NCI-H1436 treated with DMSO at 0.1 percent for 48 hours (cell line): Measurements from ENCODE around the gene ECM1.

Source experiments
- DNase-seq: peaks from one replicate; lab custom pipeline; 2025; lab: John Stamatoyannopoulos, UW

Gene ECM1

GRCh38 chr1:150512846-150513245 is 4.9 kb downstream of the ECM1 start:
- DNase-seq: no peak

- no peak for DNase-seq
These were observed 5.5 kb downstream of the ECM1 start for GRCh38 chr1:150513351-150513791.

GRCh38 chr1:150514260-150514659 is 6.4 kb downstream of the ECM1 start:
- no peak for DNase-seq

GRCh38 chr1:150514913-150515327 is 7.0 kb downstream of the ECM1 start:
- DNase-seq: no peak

- peak; percentile 76 for DNase-seq
These were observed 7.6 kb downstream of the ECM1 start, which contains the start of gene FALEC for GRCh38 chr1:150515328-150516049. Gene FALEC, plus strand, starts transcription at chr1:150515752.

GRCh38 chr1:150516050-150516591 is 8.2 kb downstream of the ECM1 start:
- DNase-seq: no peak

- DNase-seq: no peak
These were observed 8.7 kb downstream of the ECM1 start for GRCh38 chr1:150516616-150517015.

- DNase-seq: no peak
These were observed 13.5 kb downstream of the ECM1 start for GRCh38 chr1:150521196-150521968.

GRCh38 chr1:150525348-150525747 is 17.4 kb downstream of the ECM1 start:
- no peak for DNase-seq

- no peak for DNase-seq
These were observed 20.3 kb downstream of the ECM1 start for GRCh38 chr1:150528196-150528595.

GRCh38 chr1:150529017-150529416 is 21.1 kb downstream of the ECM1 start:
- no peak for DNase-seq

- no peak for DNase-seq
These were observed 22.7 kb downstream of the ECM1 start for GRCh38 chr1:150530491-150531159.

- no peak for DNase-seq
These were observed 25.0 kb downstream of the ECM1 start for GRCh38 chr1:150532860-150533259.

- DNase-seq: no peak
These were observed 26.1 kb downstream of the ECM1 start for GRCh38 chr1:150534002-150534401.

- DNase-seq: no peak
These were observed 27.8 kb downstream of the ECM1 start for GRCh38 chr1:150535511-150536287.

GRCh38 chr1:150536836-150537731 is 29.2 kb downstream of the ECM1 start:
- DNase-seq: no peak

- no peak for DNase-seq
These were observed 30.1 kb downstream of the ECM1 start for GRCh38 chr1:150537732-150538684.

GRCh38 chr1:150543500-150544143 is 35.7 kb downstream of the ECM1 start:
- no peak for DNase-seq

GRCh38 chr1:150544204-150544603 is 36.3 kb downstream of the ECM1 start:
- no peak for DNase-seq
